Measurements from ENCODE around the gene ATXN7L1.
"Not testable (repeated sequence)": the region's sequence is repeated elsewhere in the genome, so short reads cannot be mapped to it uniquely, and the experiment has no call there.

The ATXN7L1 gene

GRCh38 chr7:105697169-105697568 is 179.2 kb downstream of the ATXN7L1 start:
- not testable (repeated sequence) for DNase-seq

- DNase-seq = no peak
Observed at GRCh38 chr7:105693576-105693975, 182.8 kb downstream of the ATXN7L1 start.

GRCh38 chr7:105691680-105692564 is 184.5 kb downstream of the ATXN7L1 start:
- peak; percentile 59 to 76 (median 67) for DNase-seq

GRCh38 chr7:105691082-105691679 is 185.2 kb downstream of the ATXN7L1 start:
- peak; percentile 61 to 81 (median 66) for DNase-seq

GRCh38 chr7:105690325-105690945 is 186.0 kb downstream of the ATXN7L1 start:
- DNase-seq = no peak

GRCh38 chr7:105689067-105689819 is 187.2 kb downstream of the ATXN7L1 start:
- no peak for DNase-seq

- DNase-seq = no peak
Observed at GRCh38 chr7:105688617-105689016, 187.8 kb downstream of the ATXN7L1 start.

GRCh38 chr7:105685161-105685560 is 191.2 kb downstream of the ATXN7L1 start:
- no peak for DNase-seq

GRCh38 chr7:105682341-105683060 is 193.9 kb downstream of the ATXN7L1 start:
- DNase-seq = no peak

- no peak for DNase-seq
Observed at GRCh38 chr7:105680505-105681187, 195.8 kb downstream of the ATXN7L1 start.

GRCh38 chr7:105678811-105679495 is 197.4 kb downstream of the ATXN7L1 start:
- DNase-seq = peak; percentile 89 to 93 (median 92)

- peak; percentile 82 to 90 (median 84) for DNase-seq
Observed at GRCh38 chr7:105677817-105678573, 198.4 kb downstream of the ATXN7L1 start.

GRCh38 chr7:105677410-105677730 is 199.0 kb downstream of the ATXN7L1 start:
- peak in 1 of 3 donors; percentile 14 for DNase-seq

- peak; percentile 77 to 90 (median 83) for DNase-seq
Observed at GRCh38 chr7:105675934-105676371, 200.4 kb downstream of the ATXN7L1 start.

GRCh38 chr7:105674200-105674920 is 202.0 kb downstream of the ATXN7L1 start:
- peak; percentile 94 to 99 (median 95) for DNase-seq

GRCh38 chr7:105673367-105674084 is 202.9 kb downstream of the ATXN7L1 start:
- DNase-seq = peak; percentile 42 to 60 (median 46)

GRCh38 chr7:105672801-105673200 is 203.6 kb downstream of the ATXN7L1 start:
- no peak for DNase-seq

- DNase-seq = no peak
Observed at GRCh38 chr7:105666324-105666723, 210.1 kb downstream of the ATXN7L1 start.

GRCh38 chr7:105665684-105666083 is 210.7 kb downstream of the ATXN7L1 start:
- no peak for DNase-seq
